Measurements from ENCODE around the gene MSX2. TPM values are rescaled to one million over a fixed set of nuclear protein-coding genes. Genes with fewer than 3 reads are reported as not detected.

The MSX2 gene
- total and polyA plus RNA-seq, 9 of the 15 experiments (the other 6 are each of a cell fraction or from before 2014, with no cell fraction given) = not detected

DNA sequence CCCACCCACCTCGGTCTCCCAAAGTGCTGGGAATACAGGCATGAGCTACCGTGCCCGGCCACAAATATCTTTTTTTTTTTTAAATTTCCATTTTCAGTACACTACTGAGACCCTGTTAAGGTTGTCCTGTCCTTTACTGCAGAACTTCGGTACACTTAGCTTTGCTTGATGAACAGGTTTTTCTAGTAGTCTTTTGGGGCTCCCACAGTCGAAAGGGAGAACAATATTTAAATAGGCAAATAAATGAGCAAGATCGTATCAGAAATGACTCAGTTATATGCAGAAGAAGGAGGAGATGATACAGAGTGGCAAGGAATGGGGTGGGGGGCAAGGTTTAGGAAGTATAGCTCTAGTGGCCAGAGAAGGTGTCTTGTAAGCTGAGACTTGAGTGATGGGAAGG lies 52.7 kb downstream of the MSX2 start (continued):
- TF ChIP-seq, protein P1, sequence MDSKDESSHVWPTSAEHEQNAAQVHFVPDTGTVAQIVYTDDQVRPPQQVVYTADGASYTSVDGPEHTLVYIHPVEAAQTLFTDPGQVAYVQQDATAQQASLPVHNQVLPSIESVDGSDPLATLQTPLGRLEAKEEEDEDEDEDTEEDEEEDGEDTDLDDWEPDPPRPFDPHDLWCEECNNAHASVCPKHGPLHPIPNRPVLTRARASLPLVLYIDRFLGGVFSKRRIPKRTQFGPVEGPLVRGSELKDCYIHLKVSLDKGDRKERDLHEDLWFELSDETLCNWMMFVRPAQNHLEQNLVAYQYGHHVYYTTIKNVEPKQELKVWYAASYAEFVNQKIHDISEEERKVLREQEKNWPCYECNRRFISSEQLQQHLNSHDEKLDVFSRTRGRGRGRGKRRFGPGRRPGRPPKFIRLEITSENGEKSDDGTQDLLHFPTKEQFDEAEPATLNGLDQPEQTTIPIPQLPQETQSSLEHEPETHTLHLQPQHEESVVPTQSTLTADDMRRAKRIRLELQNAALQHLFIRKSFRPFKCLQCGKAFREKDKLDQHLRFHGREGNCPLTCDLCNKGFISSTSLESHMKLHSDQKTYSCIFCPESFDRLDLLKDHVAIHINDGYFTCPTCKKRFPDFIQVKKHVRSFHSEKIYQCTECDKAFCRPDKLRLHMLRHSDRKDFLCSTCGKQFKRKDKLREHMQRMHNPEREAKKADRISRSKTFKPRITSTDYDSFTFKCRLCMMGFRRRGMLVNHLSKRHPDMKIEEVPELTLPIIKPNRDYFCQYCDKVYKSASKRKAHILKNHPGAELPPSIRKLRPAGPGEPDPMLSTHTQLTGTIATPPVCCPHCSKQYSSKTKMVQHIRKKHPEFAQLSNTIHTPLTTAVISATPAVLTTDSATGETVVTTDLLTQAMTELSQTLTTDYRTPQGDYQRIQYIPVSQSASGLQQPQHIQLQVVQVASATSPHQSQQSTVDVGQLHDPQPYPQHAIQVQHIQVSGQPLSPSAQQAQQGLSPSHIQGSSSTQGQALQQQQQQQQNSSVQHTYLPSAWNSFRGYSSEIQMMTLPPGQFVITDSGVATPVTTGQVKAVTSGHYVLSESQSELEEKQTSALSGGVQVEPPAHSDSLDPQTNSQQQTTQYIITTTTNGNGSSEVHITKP (IDR thresholded peaks at IDR 0.05; ENCODE audit: partially characterized antibody) = no peak
- TF ChIP-seq, protein P2, sequence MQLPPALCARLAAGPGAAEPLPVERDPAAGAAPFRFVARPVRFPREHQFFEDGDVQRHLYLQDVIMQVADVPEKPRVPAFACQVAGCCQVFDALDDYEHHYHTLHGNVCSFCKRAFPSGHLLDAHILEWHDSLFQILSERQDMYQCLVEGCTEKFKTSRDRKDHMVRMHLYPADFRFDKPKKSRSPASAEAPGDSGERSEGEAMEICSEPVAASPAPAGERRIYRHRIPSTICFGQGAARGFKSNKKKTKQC (CRISPR knock-in tag; IDR thresholded peaks at IDR 0.05) = no peak
- TF ChIP-seq SMARCA5 (IDR thresholded peaks at IDR 0.05) (no peak), ZNF253 (CRISPR knock-in tag; conservative IDR thresholded peaks at IDR 0.05) (no peak), ARNT (IDR thresholded peaks at IDR 0.05) (no peak), ARID2 (IDR thresholded peaks at IDR 0.05) (no peak)
- TF ChIP-seq, protein P3, sequence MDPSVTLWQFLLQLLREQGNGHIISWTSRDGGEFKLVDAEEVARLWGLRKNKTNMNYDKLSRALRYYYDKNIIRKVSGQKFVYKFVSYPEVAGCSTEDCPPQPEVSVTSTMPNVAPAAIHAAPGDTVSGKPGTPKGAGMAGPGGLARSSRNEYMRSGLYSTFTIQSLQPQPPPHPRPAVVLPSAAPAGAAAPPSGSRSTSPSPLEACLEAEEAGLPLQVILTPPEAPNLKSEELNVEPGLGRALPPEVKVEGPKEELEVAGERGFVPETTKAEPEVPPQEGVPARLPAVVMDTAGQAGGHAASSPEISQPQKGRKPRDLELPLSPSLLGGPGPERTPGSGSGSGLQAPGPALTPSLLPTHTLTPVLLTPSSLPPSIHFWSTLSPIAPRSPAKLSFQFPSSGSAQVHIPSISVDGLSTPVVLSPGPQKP (CRISPR knock-in tag; IDR thresholded peaks at IDR 0.05) = no peak
